Endodermal cell (in vitro differentiated cells): Measurements from ENCODE around the gene STX19. TPM values are rescaled to one million over a fixed set of nuclear protein-coding genes. Genes with fewer than 3 reads are reported as not detected.

ENCODE experiments used
- DNase-seq: peaks from one replicate; pipeline ENCODE4 v3.0.0-alpha.2; 2017
- H3K27ac ChIP-seq: 2 replicates; pipeline ENCODE4 v1.5.1; 2013; ENCODE audit warnings: mild to moderate bottlenecking, low read depth, low read length, moderate library complexity
- H3K27me3 ChIP-seq: 2 replicates; pipeline ENCODE4 v1.6.1; 2013; ENCODE audit warnings: mild to moderate bottlenecking, low read length, moderate library complexity; ENCODE audit not compliant: insufficient read depth, control insufficient read depth, poor library complexity, severe bottlenecking
- H3K36me3 ChIP-seq: 2 replicates; pipeline ENCODE4 v1.7.0; 2013; ENCODE audit warnings: mild to moderate bottlenecking, low read length, moderate library complexity; ENCODE audit not compliant: control insufficient read depth, insufficient read depth
- H3K4me1 ChIP-seq: one replicate; pipeline ENCODE4 v1.7.0; 2013; ENCODE audit warnings: low read length; ENCODE audit not compliant: control insufficient read depth, insufficient read depth
- H3K4me3 ChIP-seq: 2 replicates; pipeline ENCODE4 v1.5.1; 2013; ENCODE audit warnings: mild to moderate bottlenecking, low read length, moderate library complexity
- H3K9ac ChIP-seq: 2 replicates; pipeline ENCODE4 v1.6.1; 2013; ENCODE audit warnings: mild to moderate bottlenecking, low read length, moderate library complexity; ENCODE audit not compliant: poor library complexity, severe bottlenecking; ENCODE audit errors: extremely low read depth
- H3K9me3 ChIP-seq: 2 replicates; pipeline ENCODE4 v1.6.1; 2013; ENCODE audit warnings: mild to moderate bottlenecking, low read length, moderate library complexity; ENCODE audit not compliant: control insufficient read depth
- H3K27ac Mint-ChIP-seq: 2 replicates; pipeline ENCODE4 v1.8.0; 2020; ENCODE audit warnings: mixed read lengths
- H3K27me3 Mint-ChIP-seq: 2 replicates; pipeline ENCODE4 v1.8.0; 2021; ENCODE audit warnings: mild to moderate bottlenecking, mixed read lengths; ENCODE audit not compliant: insufficient read depth
- H3K36me3 Mint-ChIP-seq: 2 replicates; pipeline ENCODE4 v1.8.0; 2020; ENCODE audit warnings: low read depth, mixed read lengths
- H3K4me1 Mint-ChIP-seq: 2 replicates; pipeline ENCODE4 v1.8.0; 2020; ENCODE audit warnings: mixed read lengths
- H3K4me3 Mint-ChIP-seq: 2 replicates; pipeline ENCODE4 v1.8.0; 2020; ENCODE audit warnings: mild to moderate bottlenecking, moderate library complexity, mixed read lengths
- H3K9me3 Mint-ChIP-seq: 2 replicates; pipeline ENCODE4 v1.8.0; 2020; ENCODE audit warnings: mild to moderate bottlenecking, mixed read lengths
- CTCF ChIP-seq: fragments of 200-600 bp; sonication (generic); conservative IDR thresholded peaks from 2 replicates; pipeline ENCODE4 v1.5.0; 2021; ENCODE audit warnings: antibody characterized with exemption, mild to moderate bottlenecking
- WGBS, 2 experiments: methylation state at CpG; one replicate each; pipeline versions ENCODE4 v1.1.5 to v1.1.7; 2013; ENCODE audit warnings: missing lambda C conversion rate in 2 of 2, mixed read lengths in 1 of 2; ENCODE audit not compliant: insufficient coverage in 1 of 2, insufficient read length in 1 of 2; 5-methylcytosine and 5-hydroxymethylcytosine counted together
- long read RNA-seq, 4 experiments: library from polyadenylated mRNA in 2 of 4; library from RNA in 1 of 4; library from capped mRNA in 1 of 4; stranded (forward) in 3 of 4; unstranded in 1 of 4; transcript quantifications; one replicate each; pipeline ENCODE4 v2.0.0, GENCODE V29; 2020 to 2021; ENCODE audit warnings: inconsistent platforms in 1 of 4
- polyA plus RNA-seq, 2 experiments: library from polyadenylated mRNA; stranded (reverse); fragments of 50-300 nt; gene quantifications; one replicate each; pipeline ENCODE4 v1.2.3, GENCODE V29; 2013
- total RNA-seq, 2 donors: library from RNA; stranded (reverse); fragmentation: NEBNext Ultra II Directional in 1 of 2; extraction: Animal tissue kit (Norgen Biotek cat#: 25700) in 1 of 2; gene quantifications; 2 replicates in 1 of 2; 3 replicates in 1 of 2; pipeline ENCODE4 v1.2.1, GENCODE V29; 2021

STX19 gene, protein sequence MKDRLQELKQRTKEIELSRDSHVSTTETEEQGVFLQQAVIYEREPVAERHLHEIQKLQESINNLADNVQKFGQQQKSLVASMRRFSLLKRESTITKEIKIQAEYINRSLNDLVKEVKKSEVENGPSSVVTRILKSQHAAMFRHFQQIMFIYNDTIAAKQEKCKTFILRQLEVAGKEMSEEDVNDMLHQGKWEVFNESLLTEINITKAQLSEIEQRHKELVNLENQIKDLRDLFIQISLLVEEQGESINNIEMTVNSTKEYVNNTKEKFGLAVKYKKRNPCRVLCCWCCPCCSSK
- total RNA-seq: not detected
- 0.21 TPM for polyA plus RNA-seq (2013, experiment 1 of 2)
- polyA plus RNA-seq (2013, experiment 2 of 2): 0.25 TPM
- long read RNA-seq, experiment 1: 0 reads
- long read RNA-seq, experiment 2: 0 reads
- long read RNA-seq, experiment 3: 0 reads
- long read RNA-seq, experiment 4: 0 reads

DNA sequence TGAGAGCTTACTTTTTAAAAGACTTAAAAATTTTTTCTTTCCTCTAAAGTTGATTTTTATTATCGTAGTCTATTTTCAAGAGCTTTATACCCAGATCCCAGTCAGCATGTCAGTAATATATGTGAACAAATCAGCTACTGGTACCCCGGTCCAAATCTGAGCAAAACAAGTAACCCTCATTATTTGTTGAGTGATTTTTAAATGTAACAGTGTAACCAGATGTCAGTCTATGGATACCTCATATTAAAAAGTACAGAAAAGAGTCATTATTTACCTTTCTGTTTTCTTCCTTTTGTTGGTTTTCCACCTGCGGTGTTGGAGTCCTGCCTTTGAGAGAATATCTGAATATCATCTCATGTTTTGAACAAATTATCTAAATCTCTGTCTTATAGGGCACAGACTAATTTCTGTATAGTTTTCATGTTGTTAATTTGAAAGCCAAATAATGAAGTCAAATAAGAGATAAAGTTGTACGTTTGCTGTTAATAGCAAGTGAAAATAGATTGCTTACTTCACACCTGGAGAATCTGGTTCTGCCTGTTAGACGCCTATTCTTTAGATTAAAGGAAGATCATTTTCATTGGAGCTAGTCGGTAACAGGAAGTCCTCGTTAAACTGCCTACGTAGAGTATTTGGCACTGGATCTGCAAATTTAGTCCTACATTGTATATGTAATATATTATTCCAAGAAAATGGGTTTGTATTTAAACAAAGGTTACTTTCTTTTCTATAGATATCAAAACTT is at the start of gene STX19:
TSS of gene STX19 (minus strand) at position 505 of the 745 bp plus-strand sequence. CDS start 13,328 bp downstream, outside the sequence.
- Mint-ChIP-seq H3K4me1 (peaks cover 6% of the 10 kb centered on the region), H3K27me3 (no peaks in the 10 kb centered on the region), H3K4me3 (no peak within 1 kb of the TSS)

GRCh38 chr3:94076055-94076454 is 47.7 kb upstream of the STX19 start:
- H3K4me1 Mint-ChIP-seq: peaks cover 3% of the 10 kb centered on the region
- whole genome bisulfite sequencing, 2 experiments: 91 to 100% methylated on average over 2 to 3 of the region's 3 CpGs
- Histone ChIP-seq H3K4me3 (no peak overlapping the region), H3K27ac (no peak overlapping the region), H3K4me1 (no peaks in the 10 kb centered on the region), H3K27me3 (no peaks in the 10 kb centered on the region), H3K36me3 (peaks cover 15% of the 10 kb centered on the region), H3K9ac (no peak overlapping the region), H3K9me3 (peaks cover 6% of the 10 kb centered on the region)
- no peak overlapping the region for H3K4me3 Mint-ChIP-seq
- no peak overlapping the region for H3K27ac Mint-ChIP-seq
- no peak for DNase-seq
- H3K36me3 Mint-ChIP-seq: peaks cover 54% of the 10 kb centered on the region
- H3K27me3 Mint-ChIP-seq: no peaks in the 10 kb centered on the region
- TF ChIP-seq CTCF: no peak
- peaks cover 10% of the 10 kb centered on the region for H3K9me3 Mint-ChIP-seq

More for the DNA sequence above, at the start of gene STX19:
- H3K9ac ChIP-seq: no peak within 1 kb of the TSS
- DNase-seq: no peak
- no peak for TF ChIP-seq CTCF
- Mint-ChIP-seq H3K36me3 (peaks cover 14% of the 10 kb centered on the region), H3K9me3 (no peaks in the 10 kb centered on the region), H3K27ac (no peak within 1 kb of the TSS)
- no peaks in the 10 kb centered on the region for H3K27me3 ChIP-seq
- WGBS, 2 experiments: 93 to 96% methylated on average over 3 to 7 of the region's 8 CpGs
- H3K4me3 ChIP-seq: no peak within 1 kb of the TSS
- H3K36me3 ChIP-seq: peaks cover 4% of the 10 kb centered on the region
- no peaks in the 10 kb centered on the region for H3K9me3 ChIP-seq
- H3K27ac ChIP-seq: no peak within 1 kb of the TSS
- H3K4me1 ChIP-seq: no peaks in the 10 kb centered on the region

DNA sequence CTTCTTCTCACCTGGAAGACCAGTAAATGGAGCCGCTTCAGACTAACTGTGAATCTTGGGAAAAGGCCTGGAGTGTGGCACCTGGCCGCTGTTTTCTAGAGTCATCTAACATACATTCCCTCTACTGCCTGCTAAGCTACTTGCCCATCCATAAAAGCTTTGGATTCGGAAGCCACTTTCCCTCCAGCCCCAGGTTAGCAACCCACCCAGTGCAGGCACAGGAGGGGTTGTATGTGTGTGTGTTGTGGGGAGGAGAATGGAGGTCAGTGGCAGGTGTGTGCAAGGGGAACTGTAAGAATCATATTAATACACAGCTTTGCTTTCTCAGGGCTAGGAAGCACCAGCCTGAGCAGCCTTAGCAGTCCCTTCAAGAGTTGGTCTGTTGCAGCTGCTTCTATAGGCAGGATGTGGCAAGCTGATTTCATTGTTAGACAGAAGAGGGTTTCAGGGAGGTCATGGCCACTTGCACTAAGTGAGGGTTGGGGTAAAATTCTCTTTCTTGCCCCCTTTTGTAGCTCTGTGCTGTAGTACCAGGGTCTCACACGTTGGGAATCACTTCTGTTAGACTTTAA is 43.4 kb upstream of the STX19 start:
- no peak overlapping the region for H3K4me3 ChIP-seq
- no peak overlapping the region for H3K27ac ChIP-seq
- H3K27me3 Mint-ChIP-seq: no peaks in the 10 kb centered on the region
- H3K4me1 ChIP-seq: no peaks in the 10 kb centered on the region
- no peaks in the 10 kb centered on the region for H3K27me3 ChIP-seq
- H3K27ac Mint-ChIP-seq: no peak overlapping the region
- peaks cover 57% of the 10 kb centered on the region for H3K36me3 Mint-ChIP-seq
- no peak for TF ChIP-seq CTCF
- H3K36me3 ChIP-seq: peaks cover 31% of the 10 kb centered on the region
- 92 to 93% methylated on average over 2 to 4 of the region's 4 CpGs for WGBS, 2 experiments
- H3K9ac ChIP-seq: no peak overlapping the region
- H3K4me3 Mint-ChIP-seq: no peak overlapping the region
- H3K9me3 ChIP-seq: peaks cover 29% of the 10 kb centered on the region
- H3K4me1 Mint-ChIP-seq: peaks cover 2% of the 10 kb centered on the region
- H3K9me3 Mint-ChIP-seq: peaks cover 25% of the 10 kb centered on the region
- DNase-seq: no peak
